Measurements from ENCODE around the gene CADM2.
"Not testable (repeated sequence)": the region's sequence is repeated elsewhere in the genome, so short reads cannot be mapped to it uniquely, and the experiment has no call there.

CADM2 gene

DNA sequence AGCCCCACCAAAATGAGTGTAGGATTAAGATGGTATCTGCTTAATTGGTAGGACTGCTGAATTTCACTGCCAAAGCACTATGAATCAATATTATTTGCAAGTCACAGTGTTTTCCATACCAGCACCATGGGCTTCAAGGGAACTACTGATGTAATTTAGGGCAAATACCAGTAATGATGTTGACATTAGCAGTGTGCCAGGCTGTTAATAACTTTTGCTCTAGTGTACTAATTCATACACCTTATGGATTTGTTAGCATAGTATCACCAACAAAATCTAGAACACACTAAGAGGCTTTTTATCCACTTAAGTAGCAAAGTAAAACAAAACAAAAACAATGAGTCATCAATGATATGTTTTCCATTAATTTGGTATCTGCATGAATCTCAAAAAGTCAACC is 888.2 kb downstream of the CADM2 start:
- no peak for DNase-seq

DNA sequence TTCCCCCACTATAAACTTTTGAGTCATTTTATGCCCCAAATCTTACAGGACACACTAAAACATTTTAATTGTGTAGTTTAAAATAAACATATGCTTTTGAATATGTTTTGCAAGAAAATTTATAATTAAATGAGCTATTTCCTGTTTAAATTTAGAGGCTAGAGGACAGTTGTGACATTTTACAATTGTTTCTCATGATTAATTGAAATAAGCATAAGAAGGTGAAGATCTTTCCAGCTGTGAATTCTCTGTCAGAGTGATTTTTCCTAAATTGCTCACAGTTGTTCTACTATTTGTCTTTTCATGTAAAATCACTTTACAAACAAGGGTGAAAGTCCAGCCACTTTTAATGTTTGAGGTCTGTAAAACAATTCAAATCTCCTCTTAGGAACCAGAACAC is 892.3 kb downstream of the CADM2 start:
- DNase-seq = no peak

DNA sequence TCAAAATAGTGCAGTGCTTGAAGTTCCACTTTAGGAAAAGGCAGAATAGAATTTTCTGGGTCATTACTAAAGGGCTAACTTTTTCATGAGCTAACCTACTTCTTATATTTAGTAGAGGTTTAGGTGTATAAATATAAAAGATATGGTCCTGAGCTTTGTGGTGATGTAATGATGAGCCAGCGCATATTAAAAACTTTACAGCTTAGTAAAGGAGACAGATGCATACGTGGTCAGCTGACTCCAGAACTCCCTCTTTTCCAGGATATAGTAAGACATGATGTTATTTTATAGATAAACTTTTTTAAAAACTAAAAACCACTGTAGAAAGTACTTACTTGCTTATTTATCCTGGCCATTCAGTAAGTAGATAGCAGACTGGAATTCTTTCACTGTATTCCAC is 895.0 kb downstream of the CADM2 start:
- DNase-seq = no peak

DNA sequence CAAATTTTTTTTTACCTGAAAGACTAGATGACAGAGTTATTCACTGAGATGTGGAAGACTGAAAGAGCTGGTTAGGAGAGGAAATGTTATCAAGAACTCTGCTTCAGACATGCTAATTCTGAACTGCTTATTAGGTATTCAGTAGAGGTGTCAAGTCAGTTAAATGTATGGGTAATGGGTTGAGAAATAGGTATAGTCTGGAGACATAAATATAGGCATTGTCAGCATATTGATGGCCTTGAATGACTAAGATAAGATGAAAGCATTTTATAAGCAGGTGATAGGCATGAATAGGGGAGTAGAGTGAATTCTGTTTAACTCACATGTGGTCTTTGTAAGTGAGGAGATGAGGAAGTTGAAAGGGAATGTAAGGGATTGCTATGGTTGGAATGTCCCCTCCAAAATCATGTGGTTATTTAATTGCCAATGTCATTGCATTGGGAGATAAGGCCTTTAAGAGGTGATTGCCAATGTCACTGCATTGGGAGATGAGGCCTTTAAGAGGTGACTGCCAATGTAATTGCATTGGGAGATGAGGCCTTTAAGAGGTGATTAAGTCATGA is 904.2 kb downstream of the CADM2 start:
- no peak for DNase-seq

DNA sequence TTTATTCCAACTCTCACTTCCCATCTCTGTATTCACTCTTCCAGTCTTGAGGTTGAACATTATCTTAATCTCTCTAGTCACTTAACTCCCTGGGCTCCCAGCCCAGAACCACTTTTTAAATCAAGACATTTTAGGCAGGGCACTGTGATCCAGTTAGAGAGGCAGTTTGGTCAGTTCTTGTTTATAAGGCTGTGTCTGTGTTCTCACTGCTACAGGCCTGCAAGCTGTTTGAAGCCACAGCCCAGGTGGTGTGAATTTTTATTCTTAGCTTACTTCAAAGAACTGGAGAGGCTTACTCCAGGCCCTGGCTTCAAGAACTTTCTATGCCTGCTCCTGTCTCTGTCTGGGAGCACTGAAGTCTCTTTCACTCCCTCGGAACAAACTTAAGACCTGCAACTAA is 906.1 kb downstream of the CADM2 start:
- no peak for DNase-seq

DNA sequence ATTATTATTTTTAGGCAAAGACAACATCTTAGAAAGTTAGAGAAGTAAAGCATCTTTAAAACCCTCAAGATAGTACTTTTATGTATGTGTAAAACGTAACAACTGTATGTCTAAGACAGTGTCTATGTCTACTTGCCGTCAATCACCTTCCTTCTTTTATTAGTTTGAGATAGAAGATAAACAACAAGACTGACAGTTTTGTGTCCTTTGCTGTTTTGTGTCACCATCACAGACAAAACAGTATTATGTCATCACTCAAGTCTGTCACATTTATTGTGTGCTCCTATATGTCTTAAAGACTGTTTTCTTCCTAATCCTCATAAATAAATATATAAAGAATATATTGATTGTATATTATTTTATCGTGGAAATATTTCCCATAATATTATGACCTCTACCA is 908.3 kb downstream of the CADM2 start:
- DNase-seq = no peak

DNA sequence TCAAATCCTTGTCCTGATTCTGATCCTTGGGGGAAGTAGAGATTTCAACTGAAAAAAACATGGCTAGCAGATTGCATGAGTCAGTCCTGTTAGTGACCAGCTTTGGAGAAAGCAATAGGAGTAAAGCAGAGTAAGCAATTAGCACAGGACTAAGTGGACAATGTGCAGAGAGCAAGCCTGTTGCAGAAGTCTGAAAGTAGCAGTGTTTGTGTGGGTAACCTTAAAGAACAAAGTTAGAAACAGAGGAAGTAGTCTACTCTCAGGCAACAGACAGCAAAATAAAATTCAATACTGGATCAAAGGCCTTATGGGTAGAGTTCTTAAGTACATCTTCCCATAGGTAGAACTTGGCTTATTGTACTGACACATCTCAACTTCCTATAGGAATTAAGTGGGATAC is 916.8 kb downstream of the CADM2 start:
- no peak for DNase-seq

DNA sequence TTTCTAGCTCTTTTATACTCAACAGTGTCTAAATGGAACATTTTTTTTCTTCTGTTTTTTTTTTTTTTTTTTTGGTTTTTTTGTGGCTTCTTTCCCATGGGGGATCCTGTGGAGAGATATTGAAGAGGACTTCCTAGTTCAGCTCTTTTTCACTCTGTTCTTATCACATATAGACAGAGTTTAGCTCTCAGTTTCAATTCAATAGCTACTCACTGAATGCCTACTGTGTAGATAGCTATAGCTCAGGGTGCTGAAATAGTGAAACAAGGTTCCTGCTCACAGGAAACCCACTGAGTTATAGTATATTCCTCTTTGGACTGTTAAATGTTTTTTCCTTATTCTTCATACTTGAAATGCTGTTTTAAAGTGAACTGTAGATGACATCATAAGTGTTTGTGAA is 918.8 kb downstream of the CADM2 start:
- DNase-seq = no peak

DNA sequence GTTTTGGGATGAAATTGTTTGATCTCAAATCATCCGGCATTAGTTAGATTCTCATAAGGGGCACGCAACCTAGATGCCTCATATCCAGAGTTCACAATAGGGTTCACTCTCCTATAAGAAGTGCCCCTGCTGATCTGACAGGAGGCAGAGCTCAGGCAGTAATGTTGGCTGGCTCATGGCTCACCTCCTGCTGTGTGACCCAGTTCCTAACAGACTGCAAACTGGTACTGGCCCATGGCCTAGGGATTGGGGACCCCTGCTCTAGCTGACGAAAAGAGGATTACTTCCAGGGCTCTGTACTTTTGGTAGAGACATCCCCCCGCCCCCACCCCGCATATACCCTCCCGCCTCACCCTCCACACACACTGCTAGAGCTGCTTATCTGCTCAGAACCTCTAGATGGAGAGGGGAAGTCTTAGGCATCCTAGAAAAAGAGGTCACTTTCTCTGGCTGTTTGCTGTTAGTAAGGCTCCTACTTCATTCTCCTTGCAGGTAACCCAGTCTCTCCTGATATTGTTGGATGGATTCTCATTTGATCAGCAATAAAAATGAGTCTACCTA is 923.1 kb downstream of the CADM2 start:
- DNase-seq = no peak

DNA sequence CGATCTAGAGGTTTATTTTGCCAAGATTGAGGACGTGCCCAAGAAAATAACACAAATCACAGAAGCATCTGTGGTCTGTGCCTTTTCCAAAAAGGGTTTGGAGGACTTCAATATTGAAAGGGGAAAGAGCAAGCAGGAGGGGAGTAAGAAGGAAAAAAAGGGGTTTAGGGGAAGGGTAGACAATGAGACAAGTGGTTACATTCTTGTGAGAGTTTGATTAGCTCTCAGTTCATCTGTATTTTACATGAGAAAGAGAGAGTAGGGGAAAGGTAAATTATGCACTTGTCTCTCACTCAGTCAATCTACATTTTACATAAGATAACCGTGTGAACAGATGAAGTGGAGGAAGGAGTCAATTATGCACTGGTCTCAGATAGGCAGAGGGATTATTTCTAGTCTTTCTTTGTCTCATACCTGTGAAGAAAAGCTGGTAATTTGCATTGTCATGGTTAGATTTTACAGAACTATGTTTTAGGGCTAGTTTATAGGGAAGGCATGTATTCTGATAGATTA is 931.3 kb downstream of the CADM2 start:
- no peak for DNase-seq

DNA sequence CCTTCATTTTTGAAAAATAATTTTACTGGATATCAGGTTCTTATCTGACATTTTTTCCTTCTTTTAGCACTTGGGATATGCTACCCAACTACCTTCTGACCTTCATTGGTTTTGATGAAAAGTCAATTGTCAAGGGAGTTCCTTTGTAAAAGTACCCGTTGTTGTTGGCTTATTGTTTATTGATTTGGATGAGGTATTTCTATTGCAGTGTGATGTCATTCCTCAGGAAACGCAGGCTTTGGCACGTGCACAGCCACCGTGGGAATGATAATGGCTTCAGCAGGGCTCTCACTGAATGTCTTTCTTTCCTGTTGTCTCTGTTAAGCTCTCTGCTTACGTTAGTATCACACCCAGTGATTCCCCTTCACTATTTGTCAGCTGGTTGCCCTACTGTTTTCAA is 944.6 kb downstream of the CADM2 start:
- DNase-seq = no peak

DNA sequence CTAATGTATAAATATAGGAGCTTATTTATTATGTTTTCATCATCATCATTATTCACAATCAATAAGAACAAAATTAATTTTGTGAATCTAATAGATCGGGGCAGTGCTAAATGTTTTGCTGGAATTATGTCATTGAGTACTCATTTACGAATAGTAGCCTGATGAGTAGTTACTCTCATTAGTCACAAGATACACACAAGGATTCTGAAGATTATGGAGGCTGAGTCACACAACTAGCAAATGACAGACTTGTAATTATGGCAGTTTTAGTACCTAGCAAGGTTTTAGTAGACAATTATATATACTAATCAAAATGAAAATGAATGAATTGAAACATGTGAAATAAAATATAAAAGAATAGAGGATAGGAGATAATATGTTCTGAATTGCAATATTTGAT is 954.2 kb downstream of the CADM2 start:
- no peak for DNase-seq

DNA sequence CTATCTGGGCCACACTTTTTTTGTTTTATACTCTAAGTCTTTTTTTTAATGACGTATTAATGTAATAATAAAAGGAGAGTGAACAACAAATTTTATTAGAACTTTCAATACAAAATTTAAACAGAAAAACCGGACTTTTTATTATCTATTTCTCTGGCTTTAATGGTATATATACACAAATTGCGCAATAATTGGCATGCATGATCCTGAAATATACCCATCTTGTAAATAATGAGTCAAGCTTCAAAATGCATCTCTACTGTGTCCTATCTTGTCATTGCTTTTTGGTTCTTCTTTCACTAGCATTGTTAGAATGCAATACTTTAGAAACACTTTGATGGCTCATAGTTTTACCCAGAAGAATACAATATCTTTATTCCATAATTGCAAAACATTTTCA is 963.6 kb downstream of the CADM2 start:
- no peak for DNase-seq

DNA sequence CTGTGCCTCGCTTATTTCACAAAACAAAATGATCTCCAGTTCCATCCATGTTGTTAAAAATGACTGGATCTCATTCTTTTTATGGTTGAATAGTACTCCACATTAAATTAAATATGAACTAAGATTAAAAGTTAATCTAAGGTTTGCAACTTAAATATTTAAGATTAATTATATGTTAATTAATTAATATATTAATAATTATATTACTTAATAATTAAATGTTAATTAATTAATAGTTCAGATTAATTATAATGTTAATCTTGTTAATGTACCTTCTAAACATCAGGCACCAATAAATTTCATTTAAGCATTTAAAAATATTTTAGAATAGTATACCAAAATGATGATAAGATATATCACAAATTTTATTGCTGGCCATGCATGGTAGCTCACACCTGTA is 971.9 kb downstream of the CADM2 start:
- no peak for DNase-seq

DNA sequence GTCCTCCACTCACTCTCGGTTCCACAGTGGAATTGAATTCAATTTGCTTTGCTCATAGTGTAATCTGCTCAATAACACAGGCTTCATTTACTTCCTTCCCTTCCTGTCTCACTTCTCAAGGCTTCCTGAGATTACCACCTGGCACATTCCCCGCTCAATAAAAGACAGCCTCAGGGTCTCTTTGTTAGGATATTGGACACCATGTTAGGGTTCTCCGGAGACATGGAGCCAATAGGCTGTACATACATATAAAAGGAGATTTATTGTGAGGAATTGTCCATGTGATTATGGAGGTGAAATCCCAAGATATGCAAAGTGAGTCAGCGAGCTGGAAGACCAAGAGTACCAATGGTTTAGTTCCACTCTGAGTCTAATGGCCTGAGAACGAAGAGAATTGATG is 974.5 kb downstream of the CADM2 start:
- no peak for DNase-seq

DNA sequence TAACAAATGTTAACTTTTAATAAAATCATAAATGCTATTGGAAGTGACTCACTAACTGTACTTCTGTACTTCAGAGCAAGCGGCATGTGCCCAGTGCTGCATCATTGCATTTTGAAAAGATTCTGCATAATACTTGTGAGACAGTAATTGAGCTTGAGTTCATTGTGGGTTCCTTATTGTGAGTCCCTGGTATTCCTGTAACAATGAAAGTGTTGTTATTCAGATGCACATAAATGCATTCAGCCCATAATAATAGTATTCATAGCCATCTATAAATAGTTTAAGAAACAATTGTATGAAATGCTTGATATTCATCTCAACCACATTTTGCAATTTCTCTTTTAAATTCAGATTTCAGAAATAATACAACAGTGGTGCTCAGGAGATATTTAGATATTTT is 976.4 kb downstream of the CADM2 start:
- no peak for DNase-seq

DNA sequence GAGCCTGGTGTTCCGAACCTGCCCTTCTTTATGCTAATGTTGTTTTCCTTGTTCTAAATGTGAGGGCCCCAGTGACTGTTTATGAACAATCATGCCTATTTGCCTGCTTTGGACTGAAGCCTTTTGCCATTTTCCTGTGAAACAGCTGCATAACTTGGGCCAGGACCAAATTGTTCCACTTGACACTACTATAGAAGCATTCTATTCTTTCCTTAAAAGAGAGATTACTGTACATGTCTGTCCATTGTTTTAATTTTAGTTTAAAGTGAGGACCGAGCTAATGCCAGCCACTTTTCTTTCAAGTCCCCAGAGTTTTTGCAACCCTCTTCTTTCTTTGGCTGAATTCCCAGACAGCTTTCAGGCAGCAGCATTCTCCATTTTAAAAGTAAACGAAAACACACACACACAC is 980.3 kb downstream of the CADM2 start:
- no peak for DNase-seq

DNA sequence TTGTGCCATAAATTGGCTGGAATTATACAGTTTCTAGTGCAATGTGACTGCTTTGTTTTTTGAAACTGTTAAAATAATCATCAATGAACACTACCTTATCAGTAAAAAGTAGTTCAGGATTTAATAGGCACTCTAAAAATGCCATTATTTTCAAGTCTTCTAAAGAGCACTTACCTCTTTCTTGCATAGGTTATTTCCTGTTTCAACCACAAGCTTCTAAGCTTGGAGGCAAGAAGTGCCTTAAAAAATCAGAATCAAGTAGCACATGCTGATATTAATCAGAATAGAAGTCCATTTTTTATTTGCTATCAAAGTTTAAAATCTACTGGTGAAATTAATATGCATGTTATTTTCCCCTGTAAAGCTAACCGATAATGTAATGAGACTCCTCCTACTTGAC is 991.6 kb downstream of the CADM2 start:
- DNase-seq = no peak

DNA sequence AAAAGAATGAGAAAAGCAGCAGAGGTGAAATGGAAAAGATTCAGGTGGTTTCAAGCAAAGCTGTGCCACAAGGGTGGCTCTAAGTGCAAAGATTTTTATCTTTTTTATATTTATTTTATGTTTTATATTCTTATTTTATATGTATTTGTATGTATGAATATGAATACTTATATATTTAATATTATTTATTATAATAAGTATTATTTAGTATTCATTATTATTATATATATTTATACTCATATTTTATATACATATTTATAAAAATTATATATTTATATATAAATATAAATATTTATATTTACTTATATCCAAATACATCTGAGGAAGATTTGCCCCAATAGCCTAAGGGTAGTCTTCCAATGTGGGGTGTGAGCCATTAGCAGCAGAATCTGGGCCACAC is 1002.0 kb downstream of the CADM2 start:
- DNase-seq = no peak

DNA sequence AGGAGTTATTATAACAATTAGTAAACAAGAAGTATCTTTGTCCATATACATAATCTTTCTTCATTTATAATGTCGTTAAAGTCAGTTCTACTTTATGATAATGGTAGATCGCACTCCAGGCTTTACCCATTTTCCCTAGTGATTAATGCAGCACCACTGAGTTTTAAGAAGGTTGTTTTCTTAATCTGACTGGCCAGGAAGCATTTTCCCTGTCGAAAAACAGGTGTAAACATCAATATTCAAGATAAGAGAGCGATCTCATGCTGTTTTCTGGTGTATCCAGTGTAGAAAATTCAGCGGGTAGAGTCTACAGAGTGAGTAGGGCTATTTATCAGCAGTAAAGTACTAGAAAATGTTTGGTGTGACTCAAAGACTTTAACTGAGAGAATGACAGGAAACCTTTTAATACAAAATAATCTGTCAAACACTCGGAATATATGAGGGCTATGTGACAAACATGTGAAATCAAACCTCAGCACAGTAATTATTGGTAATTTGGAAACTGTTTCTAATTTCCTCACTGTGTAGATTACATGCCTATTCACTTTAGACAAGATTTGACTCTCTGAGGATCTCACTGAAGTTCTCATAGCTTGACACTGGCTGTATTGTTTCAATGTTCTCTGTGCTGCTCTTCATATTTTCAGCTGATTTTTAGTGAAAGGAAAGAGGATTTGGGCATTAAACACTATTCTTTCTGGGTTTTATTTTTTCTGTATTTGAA is 1019.0 kb downstream of the CADM2 start:
- DNase-seq = no peak

DNA sequence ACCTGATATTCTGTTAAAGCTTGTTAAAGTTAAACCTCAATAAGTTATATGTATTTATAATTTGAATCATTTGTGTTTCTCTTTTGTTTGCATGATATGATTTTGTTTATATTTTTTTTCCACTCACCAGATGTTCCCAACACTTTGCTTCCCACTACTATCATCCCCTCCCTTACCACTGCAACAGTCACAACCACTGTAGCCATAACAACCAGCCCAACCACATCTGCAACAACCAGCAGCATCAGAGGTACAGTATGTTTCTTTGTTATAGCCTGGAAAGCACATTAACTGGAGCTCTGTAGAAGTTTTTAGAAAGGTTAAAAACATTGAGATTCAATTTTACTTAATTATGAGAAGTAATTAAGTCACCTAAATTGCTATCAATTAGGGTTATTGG is 1020.2 kb downstream of the CADM2 start:
- DNase-seq = no peak

DNA sequence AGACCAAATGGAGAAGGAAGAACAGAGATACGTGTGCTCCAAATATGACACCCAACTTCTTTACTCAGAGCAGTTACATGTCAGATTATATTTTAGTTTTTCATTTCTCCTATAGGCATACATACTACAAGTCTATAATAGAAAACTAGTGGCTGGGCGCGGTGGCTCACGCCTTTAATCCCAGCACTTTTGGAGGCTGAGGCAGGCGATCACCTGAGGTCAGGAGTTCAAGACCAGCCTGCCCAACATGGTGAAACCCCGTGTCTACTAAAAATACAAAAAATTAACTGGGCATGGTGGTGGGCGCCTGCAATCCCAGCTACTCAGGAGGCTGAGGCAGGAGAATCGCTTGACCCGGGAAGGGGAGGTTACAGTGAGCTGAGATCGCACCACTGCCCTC is 1030.8 kb downstream of the CADM2 start:
- not testable (repeated sequence) for DNase-seq

DNA sequence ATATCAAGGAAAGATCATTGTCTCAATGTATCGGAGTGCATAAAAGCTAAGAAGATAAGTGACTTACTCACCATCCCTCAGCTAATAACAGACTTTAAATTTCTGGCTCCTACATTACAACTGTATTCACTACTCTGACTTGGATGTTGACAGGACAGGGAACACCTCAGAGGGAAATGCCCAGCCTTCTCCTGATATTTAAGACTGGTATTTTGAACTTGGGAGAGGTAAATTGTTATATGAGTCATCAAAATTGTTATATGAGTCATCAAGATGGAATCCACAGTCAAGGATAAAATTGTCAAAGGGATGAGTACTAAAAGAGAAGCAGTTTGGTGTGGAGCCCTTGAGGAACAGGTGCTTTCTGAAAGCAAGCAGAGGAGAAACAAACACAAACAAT is 1070.8 kb downstream of the CADM2 start:
- no peak for DNase-seq

DNA sequence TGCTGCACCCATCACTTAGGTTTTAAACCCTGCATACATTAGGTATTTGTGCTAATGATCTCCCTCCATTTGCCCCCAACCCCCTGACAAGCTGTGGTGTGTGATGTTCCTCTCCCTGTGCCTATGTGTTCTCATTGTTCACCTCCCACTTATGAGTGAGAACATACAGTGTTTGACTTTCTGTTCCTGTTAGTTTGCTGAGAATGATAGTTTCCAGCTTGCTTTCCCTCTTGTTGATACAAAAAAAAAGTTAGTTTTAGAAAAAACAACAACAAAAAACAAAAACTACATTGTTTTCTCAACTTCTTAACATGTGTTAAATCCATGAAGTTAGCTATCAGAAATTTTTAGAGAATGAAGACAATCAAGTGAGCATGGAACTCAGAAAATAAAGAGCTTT is 1079.1 kb downstream of the CADM2 start:
- no peak for DNase-seq
